ENCODE data around the gene NR3C1.

Gene NR3C1

GRCh38 chr5:143427122-143427735 is 23.7 kb upstream of the NR3C1 start:
- TF ChIP-seq CTCF (IDR thresholded peaks at IDR 0.05; ENCODE audit: low read length, missing control alignments) = no peak
- H3K4me3 ChIP-seq (replicated peaks; ENCODE audit: low read depth, low read length) = no peak overlapping the region
- no peak for DNase-seq (ENCODE audit: low read depth)

GRCh38 chr5:143426437-143426991 is 23.0 kb upstream of the NR3C1 start:
- no peak overlapping the region for H3K4me3 ChIP-seq (replicated peaks; ENCODE audit: low read depth, low read length)
- no peak for TF ChIP-seq CTCF (IDR thresholded peaks at IDR 0.05; ENCODE audit: low read length, missing control alignments)
- no peak for DNase-seq (ENCODE audit: low read depth)

- TF ChIP-seq CTCF (IDR thresholded peaks at IDR 0.05; ENCODE audit: low read length, missing control alignments) = no peak
- DNase-seq (ENCODE audit: low read depth) = no peak
- no peak overlapping the region for H3K4me3 ChIP-seq (replicated peaks; ENCODE audit: low read depth, low read length)
These were observed 22.3 kb upstream of the NR3C1 start for GRCh38 chr5:143425835-143426234.

- H3K4me3 ChIP-seq (replicated peaks; ENCODE audit: low read depth, low read length) = no peak overlapping the region
- TF ChIP-seq CTCF (IDR thresholded peaks at IDR 0.05; ENCODE audit: low read length, missing control alignments) = no peak
- DNase-seq (ENCODE audit: low read depth) = no peak
These were observed 14.8 kb upstream of the NR3C1 start for GRCh38 chr5:143418140-143418866.

- TF ChIP-seq CTCF (IDR thresholded peaks at IDR 0.05; ENCODE audit: low read length, missing control alignments) = no peak
- no peak overlapping the region for H3K4me3 ChIP-seq (replicated peaks; ENCODE audit: low read depth, low read length)
- DNase-seq (ENCODE audit: low read depth) = no peak
These were observed 14.1 kb upstream of the NR3C1 start for GRCh38 chr5:143417503-143418139.

GRCh38 chr5:143416411-143416810 is 12.9 kb upstream of the NR3C1 start:
- no peak for TF ChIP-seq CTCF (IDR thresholded peaks at IDR 0.05; ENCODE audit: low read length, missing control alignments)
- no peak overlapping the region for H3K4me3 ChIP-seq (replicated peaks; ENCODE audit: low read depth, low read length)
- DNase-seq (ENCODE audit: low read depth) = no peak
